Measurements from ENCODE around the gene TFG.

The TFG gene

GRCh38 chr3:100717637-100718487, 8.6 kb downstream of the TFG start:
- H3K27me3 ChIP-seq (ENCODE audit: control insufficient read depth, insufficient read depth, low read length) = no peaks in the 10 kb centered on the region
- H3K27ac ChIP-seq = no peak overlapping the region
- no peak overlapping the region for H3K4me3 ChIP-seq (ENCODE audit: low read depth, low read length)
- H3K9me3 ChIP-seq (ENCODE audit: control insufficient read depth, low read length) = no peaks in the 10 kb centered on the region
- no peak for TF ChIP-seq CTCF (IDR thresholded peaks at IDR 0.05)
- no peak overlapping the region for H3K4me2 ChIP-seq (ENCODE audit: low read length)
- H3K36me3 ChIP-seq (ENCODE audit: control insufficient read depth, insufficient read depth, low read length) = no peaks in the 10 kb centered on the region
- H3K4me1 ChIP-seq = no peaks in the 10 kb centered on the region
- H3K79me2 ChIP-seq = peaks cover 27% of the 10 kb centered on the region
- no peak overlapping the region for H2AFZ ChIP-seq
- no peak overlapping the region for H3K9ac ChIP-seq

GRCh38 chr3:100719136-100719535, 9.8 kb downstream of the TFG start:
- TF ChIP-seq CTCF (IDR thresholded peaks at IDR 0.05) = no peak
- no peak overlapping the region for H3K4me2 ChIP-seq (ENCODE audit: low read length)
- no peak overlapping the region for H3K27ac ChIP-seq
- no peak overlapping the region for H3K9ac ChIP-seq
- no peaks in the 10 kb centered on the region for H3K4me1 ChIP-seq
- no peaks in the 10 kb centered on the region for H3K27me3 ChIP-seq (ENCODE audit: control insufficient read depth, insufficient read depth, low read length)
- no peak overlapping the region for H3K4me3 ChIP-seq (ENCODE audit: low read depth, low read length)
- no peaks in the 10 kb centered on the region for H3K9me3 ChIP-seq (ENCODE audit: control insufficient read depth, low read length)
- H3K36me3 ChIP-seq (ENCODE audit: control insufficient read depth, insufficient read depth, low read length) = no peaks in the 10 kb centered on the region
- no peak overlapping the region for H2AFZ ChIP-seq
- peaks cover 27% of the 10 kb centered on the region for H3K79me2 ChIP-seq

GRCh38 chr3:100720426-100720825, 11.1 kb downstream of the TFG start:
- H3K36me3 ChIP-seq (ENCODE audit: control insufficient read depth, insufficient read depth, low read length) = no peaks in the 10 kb centered on the region
- H3K79me2 ChIP-seq = peaks cover 22% of the 10 kb centered on the region
- H3K4me1 ChIP-seq = no peaks in the 10 kb centered on the region
- no peak for TF ChIP-seq CTCF (IDR thresholded peaks at IDR 0.05)
- no peaks in the 10 kb centered on the region for H3K9me3 ChIP-seq (ENCODE audit: control insufficient read depth, low read length)
- no peak overlapping the region for H2AFZ ChIP-seq
- no peak overlapping the region for H3K4me2 ChIP-seq (ENCODE audit: low read length)
- no peak overlapping the region for H3K4me3 ChIP-seq (ENCODE audit: low read depth, low read length)
- H3K27me3 ChIP-seq (ENCODE audit: control insufficient read depth, insufficient read depth, low read length) = no peaks in the 10 kb centered on the region
- no peak overlapping the region for H3K27ac ChIP-seq
- H3K9ac ChIP-seq = no peak overlapping the region

- Histone ChIP-seq H3K4me2 (ENCODE audit: low read length) (no peak overlapping the region), H3K27ac (no peak overlapping the region), H3K4me3 (ENCODE audit: low read depth, low read length) (no peak overlapping the region), H2AFZ (no peak overlapping the region), H3K79me2 (peaks cover 5% of the 10 kb centered on the region), H3K4me1 (no peaks in the 10 kb centered on the region), H3K36me3 (ENCODE audit: control insufficient read depth, insufficient read depth, low read length) (no peaks in the 10 kb centered on the region), H3K27me3 (ENCODE audit: control insufficient read depth, insufficient read depth, low read length) (no peaks in the 10 kb centered on the region), H3K9ac (no peak overlapping the region), H3K9me3 (ENCODE audit: control insufficient read depth, low read length) (no peaks in the 10 kb centered on the region)
- no peak for TF ChIP-seq CTCF (IDR thresholded peaks at IDR 0.05)
Measured at GRCh38 chr3:100725935-100726513, 16.7 kb downstream of the TFG start.

All from parathyroid adenoma (tissue), 2 donors.